ENCODE results near the gene SLC47A1. TPM values are rescaled to one million over a fixed set of nuclear protein-coding genes. Genes with fewer than 3 reads are reported as not detected.
"Not testable (repeated sequence)": the region's sequence is repeated elsewhere in the genome, so short reads cannot be mapped to it uniquely, and the experiment has no call there.

SLC47A1 gene
- total RNA-seq, 1 experiment from 2014 or later: 16.1 TPM

DNA sequence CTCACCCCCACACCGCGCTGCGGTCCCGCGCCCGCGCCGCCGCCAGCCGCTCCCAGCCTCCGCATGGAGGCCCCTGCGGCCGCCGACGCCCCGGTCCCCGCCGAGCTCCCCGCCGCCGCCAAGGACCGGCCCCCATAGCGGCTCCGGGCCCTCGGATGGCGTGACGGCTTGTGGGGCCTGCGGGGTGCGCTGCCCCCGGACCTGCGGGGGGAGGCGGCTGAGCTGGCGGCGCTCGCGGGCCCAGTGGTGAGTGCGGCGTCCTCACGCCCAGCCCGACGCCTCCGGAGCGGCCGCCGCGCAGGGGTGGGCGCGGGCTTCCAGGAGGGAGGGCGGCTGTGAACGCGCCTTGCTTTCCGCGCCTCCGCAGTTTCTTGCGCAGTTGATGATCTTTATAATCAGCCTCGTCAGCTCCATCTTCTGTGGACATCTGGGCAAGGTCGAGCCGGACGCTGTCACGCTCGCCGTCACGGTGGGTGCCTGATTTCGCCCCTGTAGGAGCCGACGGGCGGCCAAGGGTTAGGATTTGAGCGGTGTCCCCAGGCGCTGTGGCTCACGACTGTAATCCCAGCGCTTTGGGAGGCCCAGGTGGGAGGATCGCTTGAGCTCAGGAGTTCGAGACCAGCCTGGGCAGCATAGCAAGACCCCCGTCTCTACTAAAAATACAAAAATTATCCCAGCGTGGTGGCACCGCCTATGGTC is 46.4 kb downstream of the SLC47A1 start:
- no peaks in the 10 kb centered on the region for H3K27me3 ChIP-seq (ENCODE audit: control insufficient read depth, insufficient read depth, low read length)
- ChIA-PET CTCF (no interaction called here), POLR2A (no interaction called here)
- H3K27ac ChIP-seq (ENCODE audit: low read length): no peak overlapping the region
- BruUV-seq (replicated peaks): no TSS peak
- TF ChIP-seq SIN3A (IDR thresholded peaks at IDR 0.05; ENCODE audit: borderline replicate concordance, insufficient read depth, low read depth, low read length) (no peak), POLR2AphosphoS5 (IDR thresholded peaks at IDR 0.05; ENCODE audit: low read depth, low read length) (no peak), TCF7L2 (IDR thresholded peaks at IDR 0.05; ENCODE audit: low read depth, low read length) (no peak)
- TF ChIP-seq, protein P1, sequence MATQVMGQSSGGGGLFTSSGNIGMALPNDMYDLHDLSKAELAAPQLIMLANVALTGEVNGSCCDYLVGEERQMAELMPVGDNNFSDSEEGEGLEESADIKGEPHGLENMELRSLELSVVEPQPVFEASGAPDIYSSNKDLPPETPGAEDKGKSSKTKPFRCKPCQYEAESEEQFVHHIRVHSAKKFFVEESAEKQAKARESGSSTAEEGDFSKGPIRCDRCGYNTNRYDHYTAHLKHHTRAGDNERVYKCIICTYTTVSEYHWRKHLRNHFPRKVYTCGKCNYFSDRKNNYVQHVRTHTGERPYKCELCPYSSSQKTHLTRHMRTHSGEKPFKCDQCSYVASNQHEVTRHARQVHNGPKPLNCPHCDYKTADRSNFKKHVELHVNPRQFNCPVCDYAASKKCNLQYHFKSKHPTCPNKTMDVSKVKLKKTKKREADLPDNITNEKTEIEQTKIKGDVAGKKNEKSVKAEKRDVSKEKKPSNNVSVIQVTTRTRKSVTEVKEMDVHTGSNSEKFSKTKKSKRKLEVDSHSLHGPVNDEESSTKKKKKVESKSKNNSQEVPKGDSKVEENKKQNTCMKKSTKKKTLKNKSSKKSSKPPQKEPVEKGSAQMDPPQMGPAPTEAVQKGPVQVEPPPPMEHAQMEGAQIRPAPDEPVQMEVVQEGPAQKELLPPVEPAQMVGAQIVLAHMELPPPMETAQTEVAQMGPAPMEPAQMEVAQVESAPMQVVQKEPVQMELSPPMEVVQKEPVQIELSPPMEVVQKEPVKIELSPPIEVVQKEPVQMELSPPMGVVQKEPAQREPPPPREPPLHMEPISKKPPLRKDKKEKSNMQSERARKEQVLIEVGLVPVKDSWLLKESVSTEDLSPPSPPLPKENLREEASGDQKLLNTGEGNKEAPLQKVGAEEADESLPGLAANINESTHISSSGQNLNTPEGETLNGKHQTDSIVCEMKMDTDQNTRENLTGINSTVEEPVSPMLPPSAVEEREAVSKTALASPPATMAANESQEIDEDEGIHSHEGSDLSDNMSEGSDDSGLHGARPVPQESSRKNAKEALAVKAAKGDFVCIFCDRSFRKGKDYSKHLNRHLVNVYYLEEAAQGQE (IDR thresholded peaks at IDR 0.05; ENCODE audit: insufficient read depth in 1 of 2, low read depth in 2 of 2, low read length in 1 of 2): no peak
- TF ChIP-seq, protein P2, sequence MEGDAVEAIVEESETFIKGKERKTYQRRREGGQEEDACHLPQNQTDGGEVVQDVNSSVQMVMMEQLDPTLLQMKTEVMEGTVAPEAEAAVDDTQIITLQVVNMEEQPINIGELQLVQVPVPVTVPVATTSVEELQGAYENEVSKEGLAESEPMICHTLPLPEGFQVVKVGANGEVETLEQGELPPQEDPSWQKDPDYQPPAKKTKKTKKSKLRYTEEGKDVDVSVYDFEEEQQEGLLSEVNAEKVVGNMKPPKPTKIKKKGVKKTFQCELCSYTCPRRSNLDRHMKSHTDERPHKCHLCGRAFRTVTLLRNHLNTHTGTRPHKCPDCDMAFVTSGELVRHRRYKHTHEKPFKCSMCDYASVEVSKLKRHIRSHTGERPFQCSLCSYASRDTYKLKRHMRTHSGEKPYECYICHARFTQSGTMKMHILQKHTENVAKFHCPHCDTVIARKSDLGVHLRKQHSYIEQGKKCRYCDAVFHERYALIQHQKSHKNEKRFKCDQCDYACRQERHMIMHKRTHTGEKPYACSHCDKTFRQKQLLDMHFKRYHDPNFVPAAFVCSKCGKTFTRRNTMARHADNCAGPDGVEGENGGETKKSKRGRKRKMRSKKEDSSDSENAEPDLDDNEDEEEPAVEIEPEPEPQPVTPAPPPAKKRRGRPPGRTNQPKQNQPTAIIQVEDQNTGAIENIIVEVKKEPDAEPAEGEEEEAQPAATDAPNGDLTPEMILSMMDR (IDR thresholded peaks at IDR 0.05): no peak
- no peaks in the 10 kb centered on the region for H3K4me1 ChIP-seq (ENCODE audit: control insufficient read depth, insufficient read depth, low read length)
- no peak for DNase-seq (ENCODE audit: low read depth, low spot score)
- peak overlapping the region in 1 of 2 experiments; percentile 17; a peak in 1 of 4 replicates for H3K4me3 ChIP-seq (ENCODE audit: low read depth in 2 of 2, low read length in 2 of 2)
- intact Hi-C loops (cut with micrococcal nuclease; ENCODE audit: unreplicated experiment) (no loop called here), in situ Hi-C loops (cut with HindIII; ENCODE audit: low pct_unique_long_range_greater_than_20kb, low sequenced_read_pairs) (no loop called here)
- H3K9me3 ChIP-seq (ENCODE audit: control insufficient read depth, insufficient read depth, low read depth, low read length): no peaks in the 10 kb centered on the region
- H3K36me3 ChIP-seq (ENCODE audit: control insufficient read depth, insufficient read depth, low read length): no peaks in the 10 kb centered on the region
- no peak for ATAC-seq

DNA sequence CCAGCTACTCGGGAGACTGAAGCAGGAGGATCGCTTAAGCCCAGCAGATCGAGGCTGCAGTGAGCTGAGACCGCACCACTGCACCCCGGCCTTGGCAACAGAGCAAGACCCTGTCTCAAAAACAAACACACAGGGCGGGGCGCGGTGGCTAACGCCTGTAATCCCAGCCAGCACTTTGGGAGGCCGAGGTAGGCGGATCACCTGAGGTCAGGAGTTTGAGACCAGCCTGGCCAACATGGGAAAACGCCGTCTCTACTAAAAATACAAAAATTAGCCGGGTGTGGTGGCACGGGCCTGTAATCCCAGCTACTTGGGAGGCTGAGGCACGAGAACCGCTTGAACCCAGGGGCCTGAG is 46.9 kb downstream of the SLC47A1 start:
- POLR2A ChIA-PET: not testable (repeated sequence)

DNA sequence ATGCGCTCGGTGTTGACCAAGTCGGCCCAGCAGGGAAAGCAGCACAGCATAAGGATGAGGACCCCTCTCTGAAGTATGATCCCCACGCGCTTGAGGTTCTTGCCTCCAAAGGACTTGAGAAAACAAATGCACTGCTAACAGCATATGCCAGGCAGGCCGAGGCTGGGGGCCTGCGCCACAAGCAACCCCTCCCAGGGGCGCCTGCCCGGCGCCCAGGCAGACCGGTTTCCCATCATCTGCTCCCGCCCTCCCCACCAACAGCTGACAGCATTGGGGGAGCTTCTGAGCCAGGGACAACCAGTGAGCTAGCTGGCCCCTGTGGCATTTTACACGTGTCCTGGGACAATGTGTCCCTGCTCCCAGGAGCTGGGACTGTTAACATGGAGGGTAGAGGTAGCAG is 48.5 kb downstream of the SLC47A1 start:
- POLR2A ChIA-PET; H3K27ac ChIP-seq (ENCODE audit: low read length); H3K9me3 ChIP-seq (ENCODE audit: control insufficient read depth, insufficient read depth, low read depth, low read length); in situ Hi-C loops (cut with HindIII; ENCODE audit: low pct_unique_long_range_greater_than_20kb, low sequenced_read_pairs); H3K36me3 ChIP-seq (ENCODE audit: control insufficient read depth, insufficient read depth, low read length); CTCF ChIA-PET; H3K27me3 ChIP-seq (ENCODE audit: control insufficient read depth, insufficient read depth, low read length); intact Hi-C loops (cut with micrococcal nuclease; ENCODE audit: unreplicated experiment); H3K4me1 ChIP-seq (ENCODE audit: control insufficient read depth, insufficient read depth, low read length); H3K4me3 ChIP-seq (ENCODE audit: low read depth in 2 of 2, low read length in 2 of 2); DNase-seq (ENCODE audit: low read depth, low spot score); ATAC-seq; BruUV-seq (replicated peaks): not testable (repeated sequence)

More for the DNA sequence above, 46.9 kb downstream of the SLC47A1 start:
- CTCF ChIA-PET; H3K36me3 ChIP-seq (ENCODE audit: control insufficient read depth, insufficient read depth, low read length); ATAC-seq; in situ Hi-C loops (cut with HindIII; ENCODE audit: low pct_unique_long_range_greater_than_20kb, low sequenced_read_pairs); H3K4me3 ChIP-seq (ENCODE audit: low read depth in 2 of 2, low read length in 2 of 2); H3K27ac ChIP-seq (ENCODE audit: low read length); intact Hi-C loops (cut with micrococcal nuclease; ENCODE audit: unreplicated experiment); BruUV-seq (replicated peaks); H3K9me3 ChIP-seq (ENCODE audit: control insufficient read depth, insufficient read depth, low read depth, low read length); H3K4me1 ChIP-seq (ENCODE audit: control insufficient read depth, insufficient read depth, low read length); DNase-seq (ENCODE audit: low read depth, low spot score); H3K27me3 ChIP-seq (ENCODE audit: control insufficient read depth, insufficient read depth, low read length): not testable (repeated sequence)
